IPS DF 6.9 (cell line): ENCODE results near the gene ARAP3.

Source experiments
- DNase-seq: peaks from one replicate; pipeline ENCODE4 v3.0.0-alpha.2; 2013; ENCODE audit warnings: low read depth, low spot score
- H3K27ac ChIP-seq: one replicate; pipeline ENCODE4 v1.5.1; 2013; ENCODE audit warnings: low read length, control low read depth
- H3K27me3 ChIP-seq: 2 replicates; pipeline ENCODE4 v1.6.1; 2013; ENCODE audit warnings: mild to moderate bottlenecking, low read length; ENCODE audit not compliant: control insufficient read depth, insufficient read depth
- H3K36me3 ChIP-seq: 2 replicates; pipeline ENCODE4 v1.6.1; 2013; ENCODE audit warnings: low read length; ENCODE audit not compliant: control insufficient read depth, insufficient read depth
- H3K4me1 ChIP-seq: 2 replicates; pipeline ENCODE4 v1.6.1; 2013; ENCODE audit warnings: low read length; ENCODE audit not compliant: control insufficient read depth, insufficient read depth
- H3K4me3 ChIP-seq: 2 replicates; pipeline ENCODE4 v1.5.1; 2013; ENCODE audit warnings: mild to moderate bottlenecking, low read length
- H3K9me3 ChIP-seq: 2 replicates; pipeline ENCODE4 v1.6.1; 2013; ENCODE audit warnings: low read length, inconsistent platforms; ENCODE audit not compliant: control insufficient read depth, insufficient read depth
- WGBS: extraction: QIAGEN DNeasy Blood & Tissue Kit; methylation state at CpG from one replicate; pipeline ENCODE4 v1.1.7; 2013; ENCODE audit warnings: mixed read lengths, missing lambda C conversion rate; ENCODE audit not compliant: insufficient read length, insufficient coverage; 5-methylcytosine and 5-hydroxymethylcytosine counted together

ARAP3 gene

DNA sequence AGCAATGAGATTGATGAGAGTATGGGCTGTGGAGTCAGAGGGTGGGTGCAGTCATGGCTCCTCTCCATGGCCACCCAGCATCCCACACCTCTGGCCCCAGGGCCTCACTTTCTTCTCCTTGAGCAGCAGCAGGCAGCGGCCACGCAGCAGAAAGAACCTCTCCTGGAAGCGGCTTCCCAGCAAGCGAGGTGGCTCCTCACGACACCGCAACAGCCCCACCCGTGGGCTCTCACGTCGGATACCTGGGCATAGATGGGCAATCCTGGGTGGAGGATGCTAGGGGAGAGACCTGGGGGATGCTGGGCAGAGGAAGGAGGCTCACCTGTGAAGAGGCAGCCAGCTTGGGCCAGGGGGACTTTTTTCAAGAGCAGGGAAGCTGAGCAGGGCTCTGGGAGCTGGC, 25.6 kb downstream of the ARAP3 start:
- no CpG with 5 or more reads among the region's 9 CpGs for WGBS
- H3K9me3 ChIP-seq = no peaks in the 10 kb centered on the region
- H3K27ac ChIP-seq = no peak overlapping the region
- H3K4me3 ChIP-seq = no peak overlapping the region; the same call in 1 of the 2 replicates
- no peaks in the 10 kb centered on the region for H3K4me1 ChIP-seq
- DNase-seq = no peak
- peaks cover 24% of the 10 kb centered on the region for H3K36me3 ChIP-seq
- H3K27me3 ChIP-seq = no peaks in the 10 kb centered on the region

DNA sequence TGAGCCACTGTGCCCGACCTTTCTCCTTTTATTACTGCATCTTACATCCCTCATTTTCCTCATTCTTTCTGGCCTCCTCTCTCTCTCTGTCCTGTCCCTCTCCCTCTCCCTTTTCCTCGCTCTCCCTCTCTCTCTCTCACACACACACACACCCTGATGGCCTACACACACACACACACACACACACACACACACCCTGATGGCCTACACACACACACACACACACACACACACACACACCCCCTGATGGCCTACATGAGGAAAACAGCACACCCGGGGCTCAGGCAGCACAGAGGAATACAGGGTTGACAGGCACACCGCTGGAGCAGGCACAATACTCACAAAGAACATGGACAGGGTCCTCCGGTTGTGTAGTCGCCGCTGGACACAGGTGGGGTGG, 27.0 kb downstream of the ARAP3 start:
- H3K36me3 ChIP-seq = peaks cover 24% of the 10 kb centered on the region

DNA sequence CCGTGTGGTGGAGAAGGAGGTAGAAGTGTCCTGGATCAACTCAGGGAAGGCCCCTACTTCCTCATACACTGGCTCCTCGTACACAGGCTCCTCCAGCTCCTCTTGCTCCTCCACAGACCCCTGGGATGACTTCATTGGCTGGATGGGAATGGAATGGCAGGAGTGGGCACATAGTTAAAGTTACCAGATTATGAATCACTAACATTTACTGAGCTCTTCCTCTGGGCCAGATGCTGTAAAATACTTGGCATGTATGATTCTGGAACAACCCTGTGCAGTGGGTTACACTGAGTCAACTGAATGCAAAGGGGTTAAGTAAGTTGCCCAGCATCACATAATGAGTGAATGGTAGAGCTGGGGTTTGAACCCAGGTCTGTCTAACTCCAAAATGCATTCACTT, 27.7 kb downstream of the ARAP3 start:
- Histone ChIP-seq H3K27ac (no peak overlapping the region), H3K9me3 (no peaks in the 10 kb centered on the region), H3K27me3 (no peaks in the 10 kb centered on the region), H3K36me3 (peaks cover 20% of the 10 kb centered on the region), H3K4me3 (no peak overlapping the region), H3K4me1 (no peaks in the 10 kb centered on the region)
- no peak for DNase-seq
- WGBS = no CpG with 5 or more reads among the region's 2 CpGs

More for the DNA sequence above, 27.0 kb downstream of the ARAP3 start:
- no peak overlapping the region for H3K4me3 ChIP-seq
- no peak for DNase-seq
- no peaks in the 10 kb centered on the region for H3K27me3 ChIP-seq
- no peaks in the 10 kb centered on the region for H3K4me1 ChIP-seq
- H3K27ac ChIP-seq = no peak overlapping the region
- no CpG with 5 or more reads among the region's 7 CpGs for WGBS
- H3K9me3 ChIP-seq = no peaks in the 10 kb centered on the region

DNA sequence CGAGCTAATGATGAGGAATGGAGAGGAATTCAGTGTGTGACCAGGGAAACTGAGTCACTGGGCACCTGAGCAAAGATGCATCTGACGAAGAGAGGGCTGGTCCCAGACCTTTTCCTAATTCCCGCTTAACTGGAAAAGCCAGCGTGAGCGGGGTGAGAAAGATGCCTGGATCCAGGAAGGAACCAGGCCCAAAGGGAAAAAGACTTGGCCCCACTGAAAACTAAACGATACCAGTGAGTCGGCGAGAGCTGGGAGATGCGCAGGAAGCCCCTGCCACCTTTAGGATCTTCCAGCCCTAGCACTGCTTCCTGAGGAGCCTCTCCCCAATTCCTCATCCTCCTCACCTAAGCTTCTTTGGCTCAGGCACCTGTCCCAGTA, 30.3 kb downstream of the ARAP3 start:
- Histone ChIP-seq H3K4me1 (no peaks in the 10 kb centered on the region), H3K4me3 (no peak overlapping the region; the same call in 1 of the 2 replicates), H3K36me3 (peaks cover 15% of the 10 kb centered on the region), H3K9me3 (no peaks in the 10 kb centered on the region), H3K27ac (no peak overlapping the region), H3K27me3 (no peaks in the 10 kb centered on the region)
- no peak for DNase-seq
- no CpG with 5 or more reads among the region's 9 CpGs for WGBS

DNA sequence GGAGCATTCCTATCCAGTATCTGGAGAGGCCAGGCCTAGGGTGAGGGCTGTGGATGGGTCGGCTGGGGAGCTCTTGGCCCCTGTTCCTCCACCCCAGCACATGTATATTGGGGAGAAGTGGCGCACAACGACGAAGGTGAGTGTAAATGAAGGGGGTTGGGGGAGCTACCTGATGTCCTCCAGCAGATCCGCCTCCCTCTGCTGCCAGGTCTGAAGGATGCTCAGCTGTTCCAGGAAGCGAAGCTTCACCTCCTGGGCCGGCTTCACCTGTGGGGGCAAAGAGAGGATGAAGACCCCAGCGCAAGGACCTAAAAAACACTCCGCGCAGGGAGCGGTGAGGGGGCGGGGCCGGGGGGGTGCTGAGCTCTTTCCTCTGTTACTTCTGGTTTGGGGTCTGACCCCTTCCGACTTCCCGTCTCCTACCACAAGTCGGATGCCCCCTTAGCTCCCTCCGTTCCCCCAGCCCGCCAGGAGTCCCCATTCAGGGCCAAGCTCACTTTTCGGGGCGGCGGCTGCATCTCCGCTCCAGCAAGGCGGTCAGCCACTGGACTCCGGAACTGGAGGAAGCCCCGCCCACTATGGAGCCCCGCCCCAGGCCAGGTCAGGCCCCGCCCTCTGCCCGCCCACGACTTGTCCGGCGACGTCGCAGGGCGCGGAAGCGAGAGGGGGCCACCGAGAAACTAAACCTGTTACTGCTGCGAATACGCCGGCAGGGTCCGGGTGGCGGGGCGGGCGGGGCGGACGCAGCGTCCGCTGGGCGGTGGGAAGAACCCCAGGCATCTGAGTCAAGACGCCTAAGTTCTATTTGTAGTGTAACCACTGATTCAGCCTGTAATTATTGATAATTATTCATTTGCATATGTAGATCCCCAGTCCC, 30.9 kb downstream of the ARAP3 start, which contains the start of gene FCHSD1:
Gene FCHSD1, minus strand, starts transcription at position 568 of the 877 bp plus-strand sequence. Its CDS starts 50 bp downstream, at position 518.
- no peak within 1 kb of the TSS for H3K27ac ChIP-seq
- peak within 1 kb of the TSS; percentile 80; the same call in 1 of the 2 replicates for H3K4me3 ChIP-seq
- DNase-seq = no peak
- H3K27me3 ChIP-seq = no peaks in the 10 kb centered on the region
- H3K36me3 ChIP-seq = peaks cover 10% of the 10 kb centered on the region
- no CpG with 5 or more reads among the region's 50 CpGs for WGBS
- no peaks in the 10 kb centered on the region for H3K4me1 ChIP-seq
- no peaks in the 10 kb centered on the region for H3K9me3 ChIP-seq

DNA sequence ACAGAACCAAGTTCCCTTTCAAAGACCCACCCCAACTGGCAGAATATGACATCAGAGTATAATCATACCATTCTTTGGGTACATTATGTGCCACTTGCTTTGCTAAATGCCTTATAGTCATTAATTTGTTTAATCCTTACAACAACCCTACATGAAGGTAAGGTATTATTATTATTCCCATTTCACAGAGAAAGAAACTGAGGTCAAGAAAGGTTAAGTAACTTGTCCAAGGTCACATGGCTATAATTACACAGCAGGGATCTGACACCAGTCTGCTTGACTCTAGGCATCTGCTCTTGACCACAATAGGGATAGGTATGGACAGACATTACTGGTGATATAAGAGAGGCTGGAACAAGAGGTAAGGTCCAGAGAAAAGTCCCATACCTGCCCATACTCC, 32.1 kb downstream of the ARAP3 start:
- DNase-seq = no peak
- Histone ChIP-seq H3K27me3 (no peaks in the 10 kb centered on the region), H3K27ac (no peak overlapping the region), H3K9me3 (no peaks in the 10 kb centered on the region), H3K36me3 (peaks cover 8% of the 10 kb centered on the region; the same call in 1 of the 2 replicates), H3K4me3 (no peak overlapping the region), H3K4me1 (no peaks in the 10 kb centered on the region)

DNA sequence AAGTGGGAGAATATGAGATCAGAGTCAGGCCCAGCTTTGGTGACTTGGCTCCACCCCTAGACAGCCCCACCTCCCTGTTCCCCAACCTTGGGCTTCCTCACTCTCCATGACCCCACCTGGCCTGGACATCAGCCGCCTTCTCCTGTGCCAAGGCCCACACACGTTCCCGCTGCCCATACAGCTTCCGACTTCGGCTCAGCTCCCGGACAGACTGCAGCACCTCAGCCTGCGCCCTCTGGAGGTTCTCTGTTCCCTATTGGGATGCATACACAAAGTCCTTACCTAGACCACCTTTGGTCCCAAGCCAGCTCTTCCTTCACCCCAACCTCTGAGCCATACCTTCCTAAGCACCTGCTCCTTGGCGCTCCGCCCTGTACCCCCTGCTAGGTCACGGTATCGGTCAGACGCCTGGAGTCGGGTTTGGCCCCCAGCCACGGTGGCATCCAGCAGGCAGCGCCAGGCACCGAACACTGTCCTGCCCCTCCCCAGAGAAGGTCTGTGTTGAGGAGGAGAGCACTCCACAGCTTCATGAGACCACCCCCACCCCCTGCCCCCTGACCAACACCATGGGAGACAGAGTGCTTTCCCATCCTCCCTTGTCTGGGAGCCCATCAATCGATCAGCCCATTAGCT, 32.9 kb downstream of the ARAP3 start:
- no CpG with 5 or more reads among the region's 17 CpGs for WGBS
- H3K9me3 ChIP-seq = no peaks in the 10 kb centered on the region
- DNase-seq = no peak

DNA sequence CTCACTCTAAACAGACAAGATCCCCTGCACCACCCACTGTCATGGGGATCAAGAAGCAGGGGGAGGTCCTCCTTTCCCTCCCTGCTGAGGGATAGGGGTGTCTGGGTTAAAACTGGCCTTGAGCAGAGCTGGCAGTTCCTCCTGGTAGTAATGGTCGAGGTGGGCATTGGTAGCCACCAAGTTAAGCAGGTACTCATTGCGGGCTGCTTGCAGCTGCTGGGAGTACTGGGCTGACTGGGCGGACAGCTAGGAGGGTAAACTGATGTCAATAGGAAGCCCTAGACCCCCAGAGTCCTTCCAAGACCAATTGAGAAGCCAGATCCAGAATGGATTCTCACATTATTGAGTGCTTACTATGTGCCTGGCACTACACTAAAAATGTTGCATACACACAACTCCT, 34.2 kb downstream of the ARAP3 start:
- Histone ChIP-seq H3K4me3 (no peak overlapping the region), H3K4me1 (no peaks in the 10 kb centered on the region), H3K9me3 (no peaks in the 10 kb centered on the region), H3K27me3 (no peaks in the 10 kb centered on the region), H3K36me3 (peaks cover 8% of the 10 kb centered on the region), H3K27ac (no peak overlapping the region)
- WGBS = no CpG with 5 or more reads among the region's 3 CpGs
- DNase-seq = no peak

More for the DNA sequence above, 32.9 kb downstream of the ARAP3 start:
- H3K4me3 ChIP-seq = no peak overlapping the region; the same call in 1 of the 2 replicates
- H3K27ac ChIP-seq = no peak overlapping the region
- H3K36me3 ChIP-seq = peaks cover 10% of the 10 kb centered on the region; the same call in 1 of the 2 replicates
- H3K4me1 ChIP-seq = no peaks in the 10 kb centered on the region
- H3K27me3 ChIP-seq = no peaks in the 10 kb centered on the region

DNA sequence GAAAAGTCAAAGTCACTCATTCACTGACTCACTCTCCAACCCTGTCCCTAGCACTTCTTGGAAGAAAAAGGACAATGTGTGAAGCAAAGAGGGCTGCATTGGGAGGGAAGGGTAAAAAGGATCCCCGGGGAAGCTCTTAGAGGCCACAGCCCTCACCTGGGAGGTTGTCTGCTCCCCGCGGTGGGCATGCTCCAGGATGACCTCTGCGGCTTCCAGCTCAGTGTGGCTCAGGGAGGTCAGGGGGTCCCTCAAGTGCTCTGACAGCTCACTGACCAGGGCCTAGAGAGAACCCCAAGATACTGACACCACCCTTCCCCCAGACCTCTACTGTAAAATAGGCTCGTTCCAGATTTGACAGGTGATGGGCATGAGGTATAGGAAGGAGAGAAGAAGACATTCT, 34.8 kb downstream of the ARAP3 start:
- H3K27ac ChIP-seq = no peak overlapping the region
- H3K36me3 ChIP-seq = peaks cover 10% of the 10 kb centered on the region
- no peaks in the 10 kb centered on the region for H3K9me3 ChIP-seq
- H3K4me1 ChIP-seq = no peaks in the 10 kb centered on the region
- no peak for DNase-seq
- no peaks in the 10 kb centered on the region for H3K27me3 ChIP-seq
- WGBS = no CpG with 5 or more reads among the region's 5 CpGs
- H3K4me3 ChIP-seq = no peak overlapping the region

DNA sequence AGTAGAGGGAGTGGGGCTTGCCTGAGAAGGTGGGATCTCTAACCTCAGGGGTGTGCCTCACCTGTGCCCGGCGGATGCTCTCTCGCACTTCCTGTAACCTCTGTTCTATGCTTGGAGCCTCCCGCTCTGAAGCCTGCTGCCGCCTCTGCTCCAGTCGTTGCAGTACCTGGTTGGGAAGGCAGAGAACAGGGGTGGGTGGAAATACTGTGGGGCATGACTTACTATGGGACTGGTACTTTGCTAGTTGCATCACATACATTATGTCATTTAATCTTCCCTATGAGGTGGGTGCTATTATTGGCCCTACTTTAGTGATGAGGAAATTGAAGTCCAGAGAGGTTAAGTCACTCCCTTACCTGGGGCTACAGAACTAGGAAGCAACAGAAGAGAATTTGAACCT, 36.0 kb downstream of the ARAP3 start:
- Histone ChIP-seq H3K9me3 (no peaks in the 10 kb centered on the region), H3K4me3 (no peak overlapping the region), H3K27me3 (no peaks in the 10 kb centered on the region), H3K36me3 (peaks cover 10% of the 10 kb centered on the region), H3K4me1 (no peaks in the 10 kb centered on the region), H3K27ac (no peak overlapping the region)
- no peak for DNase-seq
- no CpG with 5 or more reads among the region's 6 CpGs for WGBS
